ENCODE measurements around the gene LMAN1L. TPM values are rescaled to one million over a fixed set of nuclear protein-coding genes. Genes with fewer than 3 reads are reported as not detected.

Gene LMAN1L
- total RNA-seq, 4 donors from 2014 or later, result not detected

- H3K27ac ChIP-seq, result no peak overlapping the region
- TF ChIP-seq CTCF (IDR thresholded peaks at IDR 0.05) (no peak), POLR2A (IDR thresholded peaks at IDR 0.05) (no peak)
- DNase-seq, result no peak
- H3K4me3 ChIP-seq, result no peak overlapping the region
- H3K36me3 ChIP-seq, result no peaks in the 10 kb centered on the region
- peaks cover 0 to 25% (median 17%) of the 10 kb centered on the region in 4 donors for H3K4me1 ChIP-seq
- H3K9me3 ChIP-seq, result no peaks in the 10 kb centered on the region
- H3K27me3 ChIP-seq, result no peaks in the 10 kb centered on the region
These were observed 43.1 kb upstream of the LMAN1L start for GRCh38 chr15:74769463-74770025.

GRCh38 chr15:74770211-74770903 is 42.3 kb upstream of the LMAN1L start:
- DNase-seq, result no peak
- H3K27ac ChIP-seq, result no peak overlapping the region
- H3K4me1 ChIP-seq, result peaks cover 0 to 31% (median 23%) of the 10 kb centered on the region in 4 donors
- H3K4me3 ChIP-seq, result no peak overlapping the region
- no peaks in the 10 kb centered on the region for H3K9me3 ChIP-seq
- no peak for TF ChIP-seq CTCF (IDR thresholded peaks at IDR 0.05)
- no peak for TF ChIP-seq POLR2A (IDR thresholded peaks at IDR 0.05)
- no peaks in the 10 kb centered on the region for H3K27me3 ChIP-seq
- H3K36me3 ChIP-seq, result no peaks in the 10 kb centered on the region

- Histone ChIP-seq H3K36me3 (no peaks in the 10 kb centered on the region), H3K4me1 (peaks cover 9 to 59% (median 49%) of the 10 kb centered on the region in 4 donors)
These were observed 39.3 kb upstream of the LMAN1L start for GRCh38 chr15:74773329-74773728.

GRCh38 chr15:74773731-74774252 is 38.8 kb upstream of the LMAN1L start:
- Histone ChIP-seq H3K4me1 (peaks cover 9 to 64% (median 53%) of the 10 kb centered on the region in 4 donors), H3K27ac (peak overlapping the region in 2 of 4 donors; percentile 49 to 69), H3K4me3 (no peak overlapping the region), H3K9me3 (no peaks in the 10 kb centered on the region), H3K36me3 (no peaks in the 10 kb centered on the region), H3K27me3 (no peaks in the 10 kb centered on the region)
- TF ChIP-seq CTCF (IDR thresholded peaks at IDR 0.05) (no peak), POLR2A (IDR thresholded peaks at IDR 0.05) (no peak)
- no peak for DNase-seq

More at GRCh38 chr15:74773329-74773728, 39.3 kb upstream of the LMAN1L start:
- Histone ChIP-seq H3K9me3 (no peaks in the 10 kb centered on the region), H3K27me3 (no peaks in the 10 kb centered on the region), H3K27ac (peak overlapping the region in 2 of 4 donors; percentile 49 to 69), H3K4me3 (no peak overlapping the region)
- TF ChIP-seq POLR2A (IDR thresholded peaks at IDR 0.05) (no peak), CTCF (IDR thresholded peaks at IDR 0.05) (no peak)
- DNase-seq, result no peak

GRCh38 chr15:74775132-74775562 is 37.5 kb upstream of the LMAN1L start:
- H3K36me3 ChIP-seq, result no peaks in the 10 kb centered on the region
- no peaks in the 10 kb centered on the region for H3K27me3 ChIP-seq
- DNase-seq, result peak in 2 of 3 donors; percentile 74 to 75
- peaks cover 15 to 76% (median 59%) of the 10 kb centered on the region in 4 donors for H3K4me1 ChIP-seq
- no peaks in the 10 kb centered on the region for H3K9me3 ChIP-seq
- peak overlapping the region in 1 of 4 donors; percentile 97 for H3K27ac ChIP-seq
- no peak overlapping the region for H3K4me3 ChIP-seq
- no peak for TF ChIP-seq POLR2A (IDR thresholded peaks at IDR 0.05)
- no peak for TF ChIP-seq CTCF (IDR thresholded peaks at IDR 0.05)

All from Peyer's patch (tissue), 4 donors.